SH-SY5Y (cell line): ENCODE data around the gene ARHGAP42.

Source experiments
- GATA2 ChIP-seq: IDR thresholded peaks from 2 replicates; pipeline ENCODE4 v1.6.1; 2011; ENCODE audit warnings: mild to moderate bottlenecking, low read depth, low read length
- GATA3 ChIP-seq: IDR thresholded peaks from 2 replicates; pipeline ENCODE4 v1.6.1; 2011; ENCODE audit warnings: low read depth, mild to moderate bottlenecking, low read length, moderate library complexity

GRCh38 chr11:100823360-100823759, 136.3 kb downstream of the ARHGAP42 start:
- TF ChIP-seq GATA2 = no peak
- TF ChIP-seq GATA3 = no peak
